NCI-H69 (cell line): ENCODE measurements around the gene UBR4.

ENCODE experiments used
- DNase-seq: peaks from one replicate; lab custom pipeline; 2025; lab: John Stamatoyannopoulos, UW

UBR4 gene

DNA sequence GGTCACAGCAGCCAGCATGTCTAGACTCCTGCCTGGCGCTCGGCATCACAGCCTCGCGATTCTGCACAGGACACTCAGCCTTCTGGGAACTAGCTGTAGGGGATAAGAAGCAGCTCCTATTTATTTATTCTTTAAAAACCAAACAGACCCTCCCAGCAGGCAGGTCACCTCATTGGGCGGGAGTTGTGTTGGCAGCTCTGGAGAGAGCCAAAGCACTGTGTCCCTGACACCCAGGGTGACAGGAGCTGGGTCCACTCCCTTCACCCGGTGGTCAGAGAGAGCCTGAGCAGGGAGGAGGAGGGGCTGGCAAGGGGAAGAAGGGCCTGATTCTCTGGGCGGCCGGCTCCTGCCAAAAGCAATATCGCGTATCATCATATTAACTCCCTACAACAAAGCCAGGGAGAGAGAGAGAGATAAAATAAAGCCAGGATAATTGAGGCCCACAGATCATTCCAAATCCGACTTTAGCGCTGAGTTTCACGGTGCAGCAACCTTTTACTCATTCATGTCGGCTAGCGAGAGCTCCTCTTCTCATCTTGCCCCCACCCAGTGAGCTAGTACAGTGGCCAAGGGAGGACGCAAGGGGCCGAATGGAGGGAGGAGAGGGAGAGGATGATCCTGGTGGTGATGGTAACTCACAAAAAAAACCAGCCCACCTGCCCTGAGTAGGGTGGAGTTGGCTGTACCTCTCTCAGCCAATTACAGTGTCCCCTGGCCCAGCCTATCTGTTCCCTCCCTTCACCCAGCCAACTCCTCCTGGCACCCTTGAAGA lies 173.8 kb downstream of the UBR4 start:
- DNase-seq, result peak; percentile 33

DNA sequence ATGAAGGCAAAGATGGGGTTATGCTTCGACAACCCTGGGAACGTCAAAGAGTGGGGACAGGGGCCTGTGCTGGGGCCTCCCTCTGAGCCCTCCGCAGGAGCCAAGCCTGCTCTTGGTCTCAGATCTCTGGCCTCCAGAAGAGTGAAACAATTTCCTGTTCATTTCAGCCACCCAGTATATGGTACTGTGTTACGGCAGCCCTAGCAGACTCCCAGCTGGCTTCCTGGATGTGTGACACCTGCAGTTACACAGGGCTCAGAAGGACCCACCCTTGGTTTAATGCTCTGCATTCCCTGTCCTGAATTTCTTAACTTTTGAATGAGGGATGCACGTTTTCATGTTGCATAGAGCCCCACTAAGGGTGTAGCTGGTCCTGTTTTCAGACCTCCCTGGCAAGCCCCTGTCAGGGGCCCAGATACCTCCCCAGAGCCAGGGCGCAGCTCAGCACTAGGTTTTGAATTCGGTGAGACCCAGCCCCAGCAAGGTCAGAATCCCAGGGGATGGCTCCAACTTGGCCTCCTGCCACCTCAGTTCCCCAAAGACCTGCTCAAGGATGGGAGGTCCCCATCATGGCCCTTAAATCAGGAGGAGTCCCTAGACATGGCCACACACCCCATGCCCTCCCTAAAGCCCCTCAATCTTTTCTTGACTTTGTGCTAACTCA lies 174.6 kb downstream of the UBR4 start:
- no peak for DNase-seq

DNA sequence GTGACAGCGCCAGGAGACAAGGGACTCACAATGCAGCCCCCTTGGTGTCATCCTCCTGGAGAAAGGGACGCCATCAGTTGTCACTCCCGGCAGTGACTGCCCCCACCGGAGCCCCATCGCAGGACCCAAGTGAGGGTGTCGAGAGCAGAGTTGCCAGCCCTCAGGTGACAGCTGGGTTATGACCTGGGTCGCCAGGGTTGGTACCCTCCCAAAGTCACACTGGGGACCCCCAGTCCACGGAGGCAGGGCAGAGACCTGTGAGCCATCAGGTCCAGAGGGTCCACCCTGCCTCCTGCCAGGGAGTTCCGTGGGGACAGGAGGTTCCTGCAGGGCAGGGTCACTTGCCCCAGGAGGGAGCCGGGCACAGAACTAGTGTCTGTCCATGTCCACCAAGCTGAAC lies 175.3 kb downstream of the UBR4 start:
- DNase-seq, result no peak

DNA sequence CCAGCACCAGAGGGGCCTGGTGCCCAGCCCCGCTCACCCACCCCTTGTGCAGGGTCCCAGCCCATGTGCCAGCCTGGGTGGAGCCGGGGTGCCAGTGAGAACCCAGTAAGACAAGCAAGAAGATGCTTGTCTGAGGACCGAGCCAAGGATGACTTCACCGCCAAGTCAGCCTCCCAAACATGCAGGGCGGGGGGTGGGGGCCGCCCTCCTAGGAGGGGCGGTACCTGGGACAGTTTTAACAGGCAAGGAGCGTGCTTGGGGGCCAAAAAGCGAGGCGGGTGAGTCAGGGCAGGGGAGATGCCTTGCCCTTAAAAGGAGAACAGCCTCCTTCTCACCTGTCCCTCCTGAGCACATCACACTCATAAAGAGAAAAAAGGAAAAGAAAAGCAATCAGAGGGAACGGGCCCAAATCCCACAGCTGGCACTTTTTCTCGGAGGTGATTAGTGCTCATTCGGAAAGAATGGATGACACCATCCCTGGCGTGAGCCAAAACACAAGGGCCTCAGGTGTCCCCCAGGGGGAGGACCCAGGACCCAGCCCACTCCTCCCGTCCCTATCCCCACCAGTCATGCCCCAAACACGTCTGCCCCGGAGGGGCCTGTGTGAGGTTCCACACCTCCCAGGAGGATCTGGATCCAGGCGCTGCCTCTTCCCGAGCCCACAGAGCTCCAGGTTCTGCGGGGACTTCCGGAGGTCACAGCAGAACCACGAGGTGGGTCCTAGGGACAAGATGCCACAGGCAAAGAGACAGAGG lies 176.0 kb downstream of the UBR4 start:
- no peak for DNase-seq

DNA sequence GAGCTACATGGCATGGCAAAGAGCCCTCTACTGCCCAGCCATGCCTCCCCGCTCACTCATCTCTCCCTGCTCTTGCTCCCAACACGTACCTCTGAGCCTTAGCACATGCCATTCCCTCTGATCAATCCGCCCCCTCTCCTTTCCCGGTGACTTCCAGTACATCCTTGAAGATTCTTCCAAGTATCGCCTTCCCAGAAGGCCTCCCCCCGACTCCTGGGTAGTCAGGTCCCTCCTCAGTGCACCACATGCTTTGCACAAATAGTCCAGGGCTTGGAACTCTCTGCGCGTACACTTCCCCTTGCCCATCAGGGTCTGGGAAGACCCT lies 176.6 kb downstream of the UBR4 start:
- no peak for DNase-seq

DNA sequence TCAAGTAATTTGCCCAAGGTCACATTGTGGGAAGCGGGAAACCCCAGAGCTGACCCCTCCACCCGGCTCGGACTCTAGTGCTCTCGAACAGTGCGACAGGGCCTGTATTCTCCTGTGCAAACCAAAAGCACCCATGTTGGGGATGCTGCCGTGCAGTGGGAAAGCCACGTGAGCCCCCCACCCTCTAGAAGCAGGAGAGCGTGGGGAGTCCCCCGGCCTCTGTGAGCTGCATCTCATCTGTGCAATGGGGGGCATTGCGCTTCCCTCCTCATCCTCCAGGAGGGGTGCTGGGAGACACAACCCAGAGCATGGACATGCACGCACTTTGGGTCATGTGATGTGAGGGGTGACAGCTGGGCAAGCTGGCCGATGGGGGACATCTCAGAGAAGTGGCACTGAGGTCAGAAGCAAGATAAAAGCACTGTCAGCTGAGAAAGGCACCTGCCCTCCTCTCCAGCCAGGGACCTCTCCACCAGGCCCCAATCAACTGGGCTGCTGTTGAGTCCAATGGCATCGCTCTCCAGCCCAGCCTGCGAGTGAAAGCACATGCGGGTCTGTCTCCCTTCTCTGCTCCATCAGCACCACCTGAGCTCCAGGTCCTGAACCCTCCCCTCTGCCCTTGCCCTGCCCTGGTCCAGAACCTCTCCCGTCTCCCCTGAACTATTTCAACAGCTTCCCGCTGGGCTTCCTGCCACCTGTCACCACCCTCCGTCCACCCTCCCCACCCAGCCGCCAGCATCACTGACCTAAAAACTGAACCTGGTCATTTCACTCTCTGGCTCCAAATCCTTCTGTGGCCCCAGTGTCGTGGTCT lies 177.2 kb downstream of the UBR4 start:
- DNase-seq, result no peak

DNA sequence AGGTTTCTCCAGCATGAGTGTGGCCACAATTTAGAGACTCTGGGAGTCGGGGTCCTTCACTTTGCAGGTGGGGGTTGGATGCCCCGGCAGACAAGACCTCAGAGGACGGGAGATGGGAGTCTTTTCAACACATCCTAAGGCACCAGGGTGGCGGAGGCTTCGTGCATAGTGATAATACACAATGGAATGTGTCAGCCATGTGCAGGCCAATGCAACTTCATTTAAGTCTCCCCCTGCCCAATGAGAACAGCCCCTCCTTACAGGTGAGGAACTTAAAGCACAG lies 177.7 kb downstream of the UBR4 start:
- DNase-seq, result no peak

DNA sequence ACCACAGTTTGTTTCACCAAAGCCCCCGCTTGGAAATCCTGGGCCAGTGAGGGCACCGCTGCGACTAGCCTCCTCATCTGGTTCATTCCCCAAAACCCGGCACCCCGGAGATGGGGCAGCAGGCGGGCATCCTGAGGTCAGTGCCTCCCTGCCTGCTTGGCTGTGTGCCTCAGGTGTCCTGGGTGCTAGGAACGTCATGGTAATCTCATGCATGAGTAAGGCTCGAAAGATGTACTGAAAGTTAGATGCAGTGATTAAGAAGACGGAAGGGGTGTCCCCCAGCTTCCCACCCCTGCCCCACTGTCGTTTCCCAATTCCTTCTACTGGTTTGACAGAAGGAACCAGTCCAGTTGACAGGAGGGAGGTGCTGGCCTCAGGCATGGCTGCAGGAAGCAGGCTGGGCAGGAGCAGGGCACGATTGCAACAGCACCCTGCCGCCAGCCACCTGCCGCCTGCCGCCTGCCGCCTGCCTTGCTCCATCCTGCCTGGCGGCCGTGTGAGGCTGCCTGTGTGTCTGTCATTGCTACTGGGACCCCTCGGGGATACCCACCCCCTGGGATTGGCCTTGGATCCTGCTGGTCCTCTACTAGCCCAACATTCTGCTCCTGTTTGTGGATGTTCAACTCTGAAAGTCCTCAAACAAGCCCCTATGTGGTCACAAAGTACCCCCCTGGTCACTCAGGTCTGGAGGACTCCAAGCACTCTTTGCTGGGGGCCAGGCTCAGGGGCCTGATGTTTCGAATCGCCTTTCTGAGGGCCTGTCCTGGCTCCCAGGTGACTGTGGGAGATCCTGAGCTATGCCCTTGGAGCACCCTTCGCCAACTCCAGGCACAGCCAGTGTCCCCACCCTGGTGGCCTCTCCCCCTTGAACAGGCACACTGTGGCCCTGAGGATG lies 180.6 kb downstream of the UBR4 start:
- peak; percentile 42 for DNase-seq

DNA sequence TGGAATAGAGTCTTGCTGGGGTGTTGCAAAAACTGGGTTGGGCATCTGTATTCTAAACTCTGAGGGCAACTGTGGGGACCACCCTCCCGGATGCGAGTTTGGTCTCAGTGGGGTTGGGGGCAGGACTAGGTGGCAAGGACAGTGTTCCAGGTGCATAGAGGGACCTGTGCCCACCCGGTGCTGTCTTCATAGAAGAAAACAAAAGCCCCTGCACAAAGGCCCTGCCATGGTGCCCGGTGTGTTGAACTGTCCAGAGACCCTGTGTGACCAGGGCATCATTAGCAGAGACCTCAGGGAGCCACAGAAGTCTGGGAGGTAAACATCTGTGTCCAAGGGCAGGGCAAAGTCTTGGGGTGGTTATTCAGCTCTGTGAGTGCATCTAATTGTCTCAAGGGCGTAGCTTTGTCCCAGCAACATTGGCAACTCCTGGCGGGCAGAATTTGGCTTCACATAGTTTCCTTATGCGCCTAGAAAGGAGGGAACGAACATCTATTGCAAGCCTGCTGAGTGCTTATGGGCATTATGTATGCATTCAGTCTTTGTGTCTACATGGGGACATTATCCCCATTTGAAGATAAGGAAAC lies 181.4 kb downstream of the UBR4 start:
- no peak for DNase-seq

DNA sequence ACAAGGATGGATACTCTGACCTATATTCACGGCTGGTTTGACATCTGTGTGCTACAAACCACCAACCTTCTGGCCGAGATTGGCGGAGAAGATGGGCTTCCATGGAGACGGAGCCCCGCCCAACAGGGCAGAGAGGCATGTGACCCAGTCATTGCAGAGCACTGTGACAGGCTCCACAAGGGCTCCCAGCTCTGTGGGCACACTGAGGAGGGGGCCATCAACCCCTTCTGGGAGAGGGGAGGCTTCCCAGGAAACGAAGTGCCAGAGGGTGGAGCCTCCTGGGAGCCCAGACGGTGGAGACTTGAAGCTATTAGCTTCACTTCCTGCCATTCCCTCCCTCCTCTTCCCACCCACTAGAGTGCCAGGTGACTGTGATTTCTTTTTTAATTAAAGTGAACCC lies 182.0 kb downstream of the UBR4 start:
- peak; percentile 62 for DNase-seq
